ENCODE measurements around the gene SMYD2. TPM values are rescaled to one million over a fixed set of nuclear protein-coding genes. Genes with fewer than 3 reads are reported as not detected.

The SMYD2 gene
- total and polyA plus RNA-seq, 2 donors from 2014 or later = 28.9 to 42.9 TPM

DNA sequence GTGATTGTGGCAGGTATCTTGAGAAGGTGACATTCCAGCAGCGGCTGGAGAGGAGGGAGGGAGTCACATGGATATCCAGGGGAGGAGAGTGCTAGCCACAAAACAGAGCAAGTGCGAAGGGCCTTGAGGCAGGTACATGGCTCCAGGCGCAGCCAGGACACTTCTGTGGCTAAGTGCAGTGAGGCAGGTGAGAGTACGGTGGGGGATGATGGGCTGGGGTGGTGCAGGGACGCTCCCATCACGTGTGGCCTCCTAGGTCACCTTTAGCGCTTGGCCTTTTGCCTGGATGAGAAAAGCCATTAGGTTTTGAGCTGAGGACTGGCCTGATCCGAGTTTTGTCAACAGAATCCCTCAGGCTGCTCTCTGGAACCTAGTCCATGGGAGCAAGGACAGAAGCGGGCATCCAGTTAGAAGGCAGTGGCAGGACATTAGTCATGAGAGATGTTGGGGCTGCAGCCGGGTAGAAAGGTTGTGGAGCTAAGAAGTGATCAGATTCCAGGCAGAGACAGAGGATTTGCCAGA, 31.6 kb downstream of the SMYD2 start:
- no peaks in the 10 kb centered on the region for H3K36me3 ChIP-seq (ENCODE audit: control insufficient read depth in 2 of 3, insufficient read depth in 3 of 3, low read length in 3 of 3)
- TF ChIP-seq, protein P1, sequence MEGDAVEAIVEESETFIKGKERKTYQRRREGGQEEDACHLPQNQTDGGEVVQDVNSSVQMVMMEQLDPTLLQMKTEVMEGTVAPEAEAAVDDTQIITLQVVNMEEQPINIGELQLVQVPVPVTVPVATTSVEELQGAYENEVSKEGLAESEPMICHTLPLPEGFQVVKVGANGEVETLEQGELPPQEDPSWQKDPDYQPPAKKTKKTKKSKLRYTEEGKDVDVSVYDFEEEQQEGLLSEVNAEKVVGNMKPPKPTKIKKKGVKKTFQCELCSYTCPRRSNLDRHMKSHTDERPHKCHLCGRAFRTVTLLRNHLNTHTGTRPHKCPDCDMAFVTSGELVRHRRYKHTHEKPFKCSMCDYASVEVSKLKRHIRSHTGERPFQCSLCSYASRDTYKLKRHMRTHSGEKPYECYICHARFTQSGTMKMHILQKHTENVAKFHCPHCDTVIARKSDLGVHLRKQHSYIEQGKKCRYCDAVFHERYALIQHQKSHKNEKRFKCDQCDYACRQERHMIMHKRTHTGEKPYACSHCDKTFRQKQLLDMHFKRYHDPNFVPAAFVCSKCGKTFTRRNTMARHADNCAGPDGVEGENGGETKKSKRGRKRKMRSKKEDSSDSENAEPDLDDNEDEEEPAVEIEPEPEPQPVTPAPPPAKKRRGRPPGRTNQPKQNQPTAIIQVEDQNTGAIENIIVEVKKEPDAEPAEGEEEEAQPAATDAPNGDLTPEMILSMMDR (IDR thresholded peaks at IDR 0.05; ENCODE audit: borderline replicate concordance, extremely low read depth, insufficient read depth) = no peak
- intact Hi-C loops (cut with DNase I) = no loop called here
- no peak overlapping the region for H3K27ac ChIP-seq (ENCODE audit: low read depth in 2 of 2, low read length in 2 of 2)
- H3K9me3 ChIP-seq (ENCODE audit: control insufficient read depth in 2 of 3, insufficient read depth in 1 of 3, low read length in 3 of 3) = no peaks in the 10 kb centered on the region
- H3K4me3 ChIP-seq (ENCODE audit: low read length in 3 of 3) = no peak overlapping the region
- no peaks in the 10 kb centered on the region for H3K4me1 ChIP-seq (ENCODE audit: control insufficient read depth in 2 of 3, insufficient read depth in 2 of 3, low read depth in 1 of 3, low read length in 3 of 3)
- H3K9ac ChIP-seq (ENCODE audit: low read length in 3 of 3) = no peak overlapping the region
- H3K27me3 ChIP-seq (ENCODE audit: control insufficient read depth, insufficient read depth, low read length) = no peaks in the 10 kb centered on the region
- DNase-seq = no peak
- FAIRE-seq = no peak

DNA sequence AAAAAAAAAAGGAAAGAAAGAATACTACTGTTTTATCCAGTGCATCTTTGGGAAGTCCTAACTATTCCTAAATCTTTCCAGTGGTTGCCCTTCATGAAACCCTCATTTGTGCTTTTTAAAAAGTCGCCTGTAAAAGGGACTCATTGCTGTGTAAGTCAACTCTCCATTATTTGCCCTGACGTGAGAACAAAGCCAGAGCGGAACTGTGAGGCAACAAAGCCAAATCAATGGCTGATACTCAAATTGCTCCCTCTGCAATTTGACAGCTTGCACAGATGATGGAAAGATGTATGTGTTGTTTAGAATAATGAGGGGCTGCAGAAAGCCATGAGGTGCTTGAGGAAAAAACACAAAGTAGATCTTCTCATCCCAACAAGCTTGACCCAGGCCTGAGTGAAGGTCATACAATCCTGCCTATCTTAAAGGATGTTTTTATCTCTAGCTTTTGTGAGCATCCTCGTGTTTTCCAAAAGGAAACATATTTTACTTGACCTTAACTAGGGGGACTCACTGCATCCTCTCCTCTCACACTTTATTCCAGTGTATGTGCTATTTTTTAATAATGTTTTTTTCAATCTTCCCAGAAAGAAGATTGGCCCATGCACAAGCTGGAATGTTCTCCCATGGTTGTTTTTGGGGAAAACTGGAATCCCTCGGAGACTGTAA, 33.4 kb downstream of the SMYD2 start:
- Histone ChIP-seq H3K4me1 (ENCODE audit: control insufficient read depth in 2 of 3, insufficient read depth in 2 of 3, low read depth in 1 of 3, low read length in 3 of 3) (no peaks in the 10 kb centered on the region), H3K4me3 (ENCODE audit: low read length in 3 of 3) (no peak overlapping the region), H3K36me3 (ENCODE audit: control insufficient read depth in 2 of 3, insufficient read depth in 3 of 3, low read length in 3 of 3) (no peaks in the 10 kb centered on the region), H3K9ac (ENCODE audit: low read length in 3 of 3) (no peak overlapping the region), H3K9me3 (ENCODE audit: control insufficient read depth in 2 of 3, insufficient read depth in 1 of 3, low read length in 3 of 3) (no peaks in the 10 kb centered on the region), H3K27ac (ENCODE audit: low read depth in 2 of 2, low read length in 2 of 2) (no peak overlapping the region), H3K27me3 (ENCODE audit: control insufficient read depth, insufficient read depth, low read length) (no peaks in the 10 kb centered on the region)
- FAIRE-seq (no peak), DNase-seq (no peak)
- TF ChIP-seq, protein P1 (IDR thresholded peaks at IDR 0.05; ENCODE audit: borderline replicate concordance, extremely low read depth, insufficient read depth) = no peak
- intact Hi-C loops (cut with DNase I) = no loop called here

- Histone ChIP-seq H3K9ac (ENCODE audit: low read length in 3 of 3) (no peak overlapping the region), H3K9me3 (ENCODE audit: control insufficient read depth in 2 of 3, insufficient read depth in 1 of 3, low read length in 3 of 3) (no peaks in the 10 kb centered on the region), H3K36me3 (ENCODE audit: control insufficient read depth in 2 of 3, insufficient read depth in 3 of 3, low read length in 3 of 3) (no peaks in the 10 kb centered on the region), H3K27ac (ENCODE audit: low read depth in 2 of 2, low read length in 2 of 2) (no peak overlapping the region), H3K27me3 (ENCODE audit: control insufficient read depth, insufficient read depth, low read length) (no peaks in the 10 kb centered on the region), H3K4me3 (ENCODE audit: low read length in 3 of 3) (no peak overlapping the region), H3K4me1 (ENCODE audit: control insufficient read depth in 2 of 3, insufficient read depth in 2 of 3, low read depth in 1 of 3, low read length in 3 of 3) (no peaks in the 10 kb centered on the region)
- FAIRE-seq = no peak
- DNase-seq = no peak
- intact Hi-C loops (cut with DNase I) = no loop called here
- TF ChIP-seq, protein P1 (IDR thresholded peaks at IDR 0.05; ENCODE audit: borderline replicate concordance, extremely low read depth, insufficient read depth) = no peak
These were observed 35.6 kb downstream of the SMYD2 start for GRCh38 chr1:214316593-214316992.

Measured in kidney (tissue), 14 donors.